Neural progenitor cell (in vitro differentiated cells): ENCODE results near the gene POLN.

Experiments
- EZH2 ChIP-seq: fragments of 200-600 bp; sonication (generic); IDR thresholded peaks from 2 replicates; pipeline ENCODE4 v1.6.1; 2017; ENCODE audit warnings: antibody characterized with exemption, mild to moderate bottlenecking, moderate library complexity
- TF ChIP-seq, protein P1 (sequence below): fragments of 200-600 bp; sonication (generic); IDR thresholded peaks from 2 replicates; pipeline ENCODE4 v1.5.1; 2017; ENCODE audit warnings: antibody characterized with exemption, mild to moderate bottlenecking

DNA sequence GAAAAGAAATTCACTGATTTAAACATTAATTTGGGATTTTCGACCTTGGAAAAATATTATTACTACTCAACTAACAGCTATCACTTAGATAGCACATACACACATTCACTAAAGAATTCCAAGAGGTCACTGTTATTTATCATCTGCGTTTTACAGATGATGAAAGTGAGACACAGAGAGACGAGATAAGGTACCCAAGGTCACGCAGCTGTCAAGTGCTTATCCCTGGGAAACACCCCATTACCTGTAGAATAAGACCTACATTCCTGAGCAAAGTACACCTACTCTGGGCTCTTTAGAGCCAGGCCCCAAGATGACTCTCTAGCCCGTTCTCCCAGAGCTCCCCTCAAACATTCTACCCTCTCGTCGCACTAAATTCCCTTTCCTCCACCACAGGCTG lies 48.6 kb downstream of the POLN start:
- TF ChIP-seq, protein P1, sequence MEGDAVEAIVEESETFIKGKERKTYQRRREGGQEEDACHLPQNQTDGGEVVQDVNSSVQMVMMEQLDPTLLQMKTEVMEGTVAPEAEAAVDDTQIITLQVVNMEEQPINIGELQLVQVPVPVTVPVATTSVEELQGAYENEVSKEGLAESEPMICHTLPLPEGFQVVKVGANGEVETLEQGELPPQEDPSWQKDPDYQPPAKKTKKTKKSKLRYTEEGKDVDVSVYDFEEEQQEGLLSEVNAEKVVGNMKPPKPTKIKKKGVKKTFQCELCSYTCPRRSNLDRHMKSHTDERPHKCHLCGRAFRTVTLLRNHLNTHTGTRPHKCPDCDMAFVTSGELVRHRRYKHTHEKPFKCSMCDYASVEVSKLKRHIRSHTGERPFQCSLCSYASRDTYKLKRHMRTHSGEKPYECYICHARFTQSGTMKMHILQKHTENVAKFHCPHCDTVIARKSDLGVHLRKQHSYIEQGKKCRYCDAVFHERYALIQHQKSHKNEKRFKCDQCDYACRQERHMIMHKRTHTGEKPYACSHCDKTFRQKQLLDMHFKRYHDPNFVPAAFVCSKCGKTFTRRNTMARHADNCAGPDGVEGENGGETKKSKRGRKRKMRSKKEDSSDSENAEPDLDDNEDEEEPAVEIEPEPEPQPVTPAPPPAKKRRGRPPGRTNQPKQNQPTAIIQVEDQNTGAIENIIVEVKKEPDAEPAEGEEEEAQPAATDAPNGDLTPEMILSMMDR = no peak
- TF ChIP-seq EZH2 = no peak
